Ovary (tissue), 9 donors: ENCODE measurements around the gene SMIM30. TPM values are rescaled to one million over a fixed set of nuclear protein-coding genes. Genes with fewer than 3 reads are reported as not detected.

Experiments
- DNase-seq, 5 donors: peaks; one replicate each; pipeline ENCODE4 v3.0.0-alpha.2; 2019 to 2020
- H3K27ac ChIP-seq, 2 donors: fragments of 200-600 bp; one replicate each; pipeline versions ENCODE4 v1.5.1 to v1.8.0; 2019 to 2022
- H3K27me3 ChIP-seq: fragments of 200-600 bp; one replicate; pipeline ENCODE4 v1.8.0; 2022
- H3K36me3 ChIP-seq: fragments of 200-600 bp; sonication (generic); one replicate; pipeline ENCODE4 v1.5.1; 2019
- H3K4me1 ChIP-seq: one replicate; pipeline ENCODE4 v1.8.1; 2013; ENCODE audit warnings: mild to moderate bottlenecking, moderate library complexity; ENCODE audit not compliant: insufficient read depth
- H3K4me3 ChIP-seq: fragments of 200-600 bp; sonication (generic); one replicate; pipeline ENCODE4 v1.5.1; 2017
- H3K9me3 ChIP-seq, 2 donors: fragments of 200-600 bp in 1 of 2; sonication (generic) in 1 of 2; one replicate each; pipeline versions ENCODE4 v1.5.1 to v1.8.1; 2013 to 2019; ENCODE audit warnings: mild to moderate bottlenecking in 1 of 2, moderate library complexity in 1 of 2
- EP300 ChIP-seq: sonication (generic); formaldehyde crosslinking; IDR thresholded peaks from one replicate; pipeline ENCODE4 v1.6.1; 2017; ENCODE audit warnings: antibody characterized with exemption
- POLR2A ChIP-seq: fragments of 450-650 bp; IDR thresholded peaks from one replicate; pipeline ENCODE4 v1.6.1; 2017; ENCODE audit warnings: antibody characterized with exemption, mild to moderate bottlenecking, moderate library complexity
- whole genome bisulfite sequencing, 3 donors: extraction: QIAGEN DNeasy Blood & Tissue Kit in 1 of 3; methylation state at CpG; one replicate each; pipeline versions ENCODE4 v1.1.5 to v1.1.7; 2013 to 2017; 5-methylcytosine and 5-hydroxymethylcytosine counted together
- intact Hi-C, 4 donors: fragments of 100-400 bp; cut with DNase I; formaldehyde crosslinking; loops; one replicate each; pipeline versions ENCODE4 v1.11.0 to v1.15.1; 2022 to 2023
- polyA plus RNA-seq, 2 donors: library from polyadenylated mRNA; stranded (reverse); fragments of 200-250 nt in 1 of 2; fragments of 350-450 nt in 1 of 2; fragmentation: Illumina TruSeq in 1 of 2; extraction: RNeasy Lipid Tissue Mini Kit (QIAGEN cat#74804) in 1 of 2; gene quantifications; one replicate each; pipeline ENCODE4 v1.2.3, GENCODE V29; 2013 to 2014
- total RNA-seq, 7 donors: library from RNA; depleted of rRNA in 2 of 7; stranded (reverse); fragments of >200 nt in 2 of 7; fragmentation: NEBNext Ultra II Directional in 3 of 7; extraction: Animal tissue kit (Norgen Biotek cat#: 25700) in 3 of 7; gene quantifications; one replicate each; pipeline versions ENCODE4 v1.1.0 to v1.2.4, GENCODE V29; 2016 to 2023
- TF ChIP-seq, protein P1 (sequence below), 3 donors: fragments of 450-650 bp in 2 of 3; fragments of 200-600 bp in 1 of 3; IDR thresholded peaks; one replicate each; pipeline versions ENCODE4 v1.5.1 to v1.8.0; 2016 to 2022; ENCODE audit warnings: antibody characterized with exemption in 3 of 3, mild to moderate bottlenecking in 1 of 3
- donor health status: DM: no; HTN: no; CAD: no; lungs with moderate emphysema.
- donor health status: DM: no; HTN: no; CAD: no.
- donor health status: Bipolar disorder and iron deficiency.
- donor health status: DM: yes; HTN: yes; CAD: no.
- donor health status: DM: no; HTN: no; CAD: no.
- donor health status: DM: yes; HTN: yes; CAD: no.

SMIM30 gene
- total and polyA plus RNA-seq, 9 donors: 19.1 to 47.7 (median 26.4) TPM

- no peaks in the 10 kb centered on the region for H3K36me3 ChIP-seq
- TF ChIP-seq, protein P1, sequence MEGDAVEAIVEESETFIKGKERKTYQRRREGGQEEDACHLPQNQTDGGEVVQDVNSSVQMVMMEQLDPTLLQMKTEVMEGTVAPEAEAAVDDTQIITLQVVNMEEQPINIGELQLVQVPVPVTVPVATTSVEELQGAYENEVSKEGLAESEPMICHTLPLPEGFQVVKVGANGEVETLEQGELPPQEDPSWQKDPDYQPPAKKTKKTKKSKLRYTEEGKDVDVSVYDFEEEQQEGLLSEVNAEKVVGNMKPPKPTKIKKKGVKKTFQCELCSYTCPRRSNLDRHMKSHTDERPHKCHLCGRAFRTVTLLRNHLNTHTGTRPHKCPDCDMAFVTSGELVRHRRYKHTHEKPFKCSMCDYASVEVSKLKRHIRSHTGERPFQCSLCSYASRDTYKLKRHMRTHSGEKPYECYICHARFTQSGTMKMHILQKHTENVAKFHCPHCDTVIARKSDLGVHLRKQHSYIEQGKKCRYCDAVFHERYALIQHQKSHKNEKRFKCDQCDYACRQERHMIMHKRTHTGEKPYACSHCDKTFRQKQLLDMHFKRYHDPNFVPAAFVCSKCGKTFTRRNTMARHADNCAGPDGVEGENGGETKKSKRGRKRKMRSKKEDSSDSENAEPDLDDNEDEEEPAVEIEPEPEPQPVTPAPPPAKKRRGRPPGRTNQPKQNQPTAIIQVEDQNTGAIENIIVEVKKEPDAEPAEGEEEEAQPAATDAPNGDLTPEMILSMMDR (IDR thresholded peaks at IDR 0.05): no peak
- TF ChIP-seq POLR2A: no peak
- TF ChIP-seq EP300: no peak
- no peaks in the 10 kb centered on the region for H3K4me1 ChIP-seq
- H3K27ac ChIP-seq: no peak overlapping the region
- H3K27me3 ChIP-seq: no peaks in the 10 kb centered on the region
- WGBS, 3 donors: 33 to 44% (median 44%) methylated on average over 5 of the region's 5 CpGs
- H3K9me3 ChIP-seq: no peaks in the 10 kb centered on the region
- intact Hi-C loops: loop anchor here in 1 of 4 donors (10.0 kb wide), 1 partner anchor 685 kb away; no protein-coding TSS in a partner anchor
- DNase-seq: peak in 3 of 5 donors; percentile 25 to 43 (median 30)
- H3K4me3 ChIP-seq: no peak overlapping the region
These were observed 18.2 kb downstream of the SMIM30 start for GRCh38 chr7:113100121-113100603.

DNA sequence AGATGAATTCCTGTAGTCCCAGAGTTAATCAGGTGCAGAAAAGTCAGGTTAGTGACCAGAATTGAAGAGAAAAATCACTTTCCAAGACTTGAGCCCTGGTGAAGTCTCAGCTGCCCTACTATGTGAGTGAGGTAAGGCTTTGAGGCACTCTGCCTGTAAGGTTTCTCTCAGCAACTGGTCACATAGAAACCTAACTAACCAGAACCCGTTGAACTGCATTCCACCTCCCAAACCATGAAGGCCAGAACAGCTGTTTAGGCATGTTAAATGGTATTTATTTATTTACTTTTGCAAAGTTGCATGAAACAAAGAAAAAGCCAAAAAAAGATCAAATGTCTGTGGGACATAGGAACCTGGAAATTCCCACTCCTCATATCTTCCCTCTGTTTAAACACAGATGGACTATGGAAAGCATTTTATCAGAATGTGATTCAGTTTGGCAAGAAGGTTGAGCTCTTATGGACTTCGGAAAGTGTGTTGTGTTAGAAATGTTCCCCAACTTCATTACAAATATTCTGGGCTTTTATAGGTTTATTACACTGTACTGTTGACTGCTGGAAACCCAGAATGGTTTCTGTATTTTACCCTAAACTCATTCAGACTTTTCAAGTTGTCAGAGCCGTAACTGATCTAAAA is 19.0 kb downstream of the SMIM30 start:
- DNase-seq: no peak
- Histone ChIP-seq H3K27ac (no peak overlapping the region), H3K36me3 (no peaks in the 10 kb centered on the region), H3K9me3 (no peaks in the 10 kb centered on the region), H3K27me3 (no peaks in the 10 kb centered on the region), H3K4me1 (no peaks in the 10 kb centered on the region), H3K4me3 (no peak overlapping the region)
- TF ChIP-seq EP300: no peak
- TF ChIP-seq, protein P1 (IDR thresholded peaks at IDR 0.05): no peak
- no peak for TF ChIP-seq POLR2A
- intact Hi-C loops: no loop called here
- 19 to 45% (median 36%) methylated on average over 3 of the region's 3 CpGs for WGBS, 3 donors

GRCh38 chr7:113094517-113095249 is 23.7 kb downstream of the SMIM30 start:
- Histone ChIP-seq H3K4me1 (no peaks in the 10 kb centered on the region), H3K27me3 (no peaks in the 10 kb centered on the region), H3K36me3 (no peaks in the 10 kb centered on the region), H3K27ac (no peak overlapping the region), H3K9me3 (no peaks in the 10 kb centered on the region), H3K4me3 (no peak overlapping the region)
- no peak for TF ChIP-seq POLR2A
- TF ChIP-seq, protein P1 (IDR thresholded peaks at IDR 0.05): no peak
- TF ChIP-seq EP300: no peak
- 74 to 78% (median 77%) methylated on average over 3 of the region's 3 CpGs for WGBS, 3 donors
- intact Hi-C loops: no loop called here
- no peak for DNase-seq

DNA sequence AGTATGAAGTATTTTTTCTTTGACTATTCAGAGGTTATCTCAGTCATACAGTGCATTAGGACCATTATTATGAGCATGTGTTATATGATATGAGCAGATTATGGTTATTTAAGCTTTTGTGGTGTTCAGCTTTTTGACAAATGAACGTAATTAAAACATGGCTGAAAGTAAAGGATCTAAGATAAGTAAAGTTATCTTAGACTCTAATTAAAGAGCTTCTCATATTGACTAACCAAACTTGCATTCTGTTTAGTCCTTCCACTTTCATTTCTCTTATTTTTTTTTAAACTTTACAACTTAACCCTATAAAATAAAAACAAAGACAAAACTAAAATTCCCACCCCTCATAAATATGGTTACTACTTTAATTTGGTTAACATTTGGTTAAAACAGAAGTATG is 24.8 kb downstream of the SMIM30 start:
- TF ChIP-seq POLR2A: no peak
- TF ChIP-seq, protein P1 (IDR thresholded peaks at IDR 0.05): no peak
- no peak for TF ChIP-seq EP300
- Histone ChIP-seq H3K4me1 (no peaks in the 10 kb centered on the region), H3K36me3 (no peaks in the 10 kb centered on the region), H3K27me3 (no peaks in the 10 kb centered on the region), H3K9me3 (no peaks in the 10 kb centered on the region), H3K4me3 (no peak overlapping the region), H3K27ac (no peak overlapping the region)
- intact Hi-C loops: no loop called here
- DNase-seq: no peak
- 62 to 65% (median 63%) methylated on average over 1 of the region's 1 CpG for WGBS, 3 donors
